Liver (tissue), 9 donors: ENCODE results near the gene GIMAP8. TPM values are rescaled to one million over a fixed set of nuclear protein-coding genes. Genes with fewer than 3 reads are reported as not detected.
"Not testable (repeated sequence)": the region's sequence is repeated elsewhere in the genome, so short reads cannot be mapped to it uniquely, and the experiment has no call there.

Experiments
- DNase-seq: peaks from one replicate; pipeline ENCODE4 v3.0.0-alpha.2; 2017; ENCODE audit warnings: low spot score
- H3K27ac ChIP-seq, 2 donors: one replicate each; pipeline ENCODE4 v1.7.0; 2013; ENCODE audit warnings: inconsistent platforms in 2 of 2, low read length in 2 of 2, control low read depth in 1 of 2, low read depth in 1 of 2, mild to moderate bottlenecking in 1 of 2
- H3K27me3 ChIP-seq, 4 donors: one replicate each; pipeline versions ENCODE4 v1.6.1 to v1.7.0; 2013; ENCODE audit warnings: low read length in 3 of 4, inconsistent platforms in 1 of 4, mild to moderate bottlenecking in 1 of 4, moderate library complexity in 1 of 4; ENCODE audit not compliant: control insufficient read depth in 4 of 4, insufficient read depth in 4 of 4
- H3K36me3 ChIP-seq, 4 donors: one replicate each; pipeline versions ENCODE4 v1.6.1 to v1.7.0; 2013; ENCODE audit warnings: low read length in 3 of 4, mild to moderate bottlenecking in 3 of 4, low read depth in 1 of 4, moderate library complexity in 1 of 4; ENCODE audit not compliant: control insufficient read depth in 4 of 4, insufficient read depth in 3 of 4
- H3K4me1 ChIP-seq, 4 donors: one replicate each; pipeline versions ENCODE4 v1.6.1 to v1.7.0; 2013; ENCODE audit warnings: low read length in 3 of 4, mild to moderate bottlenecking in 3 of 4, moderate library complexity in 1 of 4; ENCODE audit not compliant: control insufficient read depth in 4 of 4, insufficient read depth in 4 of 4
- H3K4me3 ChIP-seq, 3 donors: one replicate each; pipeline versions ENCODE4 v1.6.1 to v1.7.0; 2013; ENCODE audit warnings: low read length in 3 of 3, control low read depth in 1 of 3, low read depth in 1 of 3, mild to moderate bottlenecking in 1 of 3
- H3K9ac ChIP-seq, 2 donors: one replicate each; pipeline ENCODE4 v1.7.0; 2013; ENCODE audit warnings: low read length in 2 of 2, mild to moderate bottlenecking in 2 of 2, moderate library complexity in 2 of 2, control low read depth in 1 of 2, low read depth in 1 of 2
- H3K9me3 ChIP-seq, 4 donors: one replicate each; pipeline versions ENCODE4 v1.6.1 to v1.7.0; 2013; ENCODE audit warnings: low read length in 3 of 4; ENCODE audit not compliant: control insufficient read depth in 4 of 4
- ATF3 ChIP-seq: IDR thresholded peaks from 2 replicates; pipeline ENCODE4 v1.6.1; 2016; ENCODE audit warnings: antibody characterized with exemption
- EGR1 ChIP-seq, 2 donors: IDR thresholded peaks; 2 replicates each; pipeline ENCODE4 v1.6.1; 2016 to 2018; ENCODE audit warnings: antibody characterized with exemption in 2 of 2, low read depth in 2 of 2
- FOXA2 ChIP-seq: IDR thresholded peaks from 2 replicates; pipeline ENCODE4 v1.6.1; 2016; ENCODE audit warnings: antibody characterized with exemption
- GABPA ChIP-seq, 2 donors: IDR thresholded peaks in 1 of 2; conservative IDR thresholded peaks in 1 of 2; 2 replicates each; pipeline ENCODE4 v1.6.1; 2016; ENCODE audit warnings: antibody characterized with exemption in 2 of 2, mild to moderate bottlenecking in 1 of 2, moderate library complexity in 1 of 2
- HNF4A ChIP-seq, 2 donors: conservative IDR thresholded peaks; 2 replicates each; pipeline ENCODE4 v1.6.1; 2016; ENCODE audit warnings: antibody characterized with exemption in 2 of 2, mild to moderate bottlenecking in 2 of 2
- MAX ChIP-seq: IDR thresholded peaks from 2 replicates; pipeline ENCODE4 v1.6.1; 2016; ENCODE audit warnings: antibody characterized with exemption
- NR2F2 ChIP-seq: IDR thresholded peaks from 2 replicates; pipeline ENCODE4 v1.6.1; 2016; ENCODE audit warnings: antibody characterized with exemption
- RAD21 ChIP-seq, 2 donors: IDR thresholded peaks; 2 replicates each; pipeline ENCODE4 v1.6.1; 2016; ENCODE audit warnings: antibody characterized with exemption in 2 of 2, mild to moderate bottlenecking in 2 of 2
- REST ChIP-seq: IDR thresholded peaks from 2 replicates; pipeline ENCODE4 v1.6.1; 2016; ENCODE audit warnings: antibody characterized with exemption, mild to moderate bottlenecking
- RXRA ChIP-seq, 2 donors: IDR thresholded peaks; 2 replicates each; pipeline ENCODE4 v1.6.1; 2017 to 2018; ENCODE audit warnings: antibody characterized with exemption in 2 of 2, mild to moderate bottlenecking in 1 of 2
- SP1 ChIP-seq: IDR thresholded peaks from 2 replicates; pipeline ENCODE4 v1.6.1; 2018; ENCODE audit warnings: antibody characterized with exemption, mild to moderate bottlenecking
- TAF1 ChIP-seq: conservative IDR thresholded peaks from 2 replicates; pipeline ENCODE4 v1.6.1; 2016; ENCODE audit warnings: antibody characterized with exemption, mild to moderate bottlenecking
- YY1 ChIP-seq: IDR thresholded peaks from 2 replicates; pipeline ENCODE4 v1.6.1; 2016; ENCODE audit warnings: antibody characterized with exemption, mild to moderate bottlenecking
- ZBTB33 ChIP-seq: IDR thresholded peaks from 2 replicates; pipeline ENCODE4 v1.6.1; 2016; ENCODE audit warnings: antibody characterized with exemption
- WGBS: extraction: QIAGEN DNeasy Blood & Tissue Kit; methylation state at CpG from one replicate; pipeline ENCODE4 v1.1.7; 2013; 5-methylcytosine and 5-hydroxymethylcytosine counted together
- polyA plus RNA-seq, 2 donors: library from polyadenylated mRNA; stranded (reverse) in 1 of 2; unstranded in 1 of 2; fragments of 200-250 nt in 1 of 2; fragments of >200 nt in 1 of 2; fragmentation: Nextera tagmentation in 1 of 2; extraction: Ambion mirVana in 1 of 2; gene quantifications; one replicate each; pipeline versions ENCODE4 v1.2.1 to v1.2.3, GENCODE V29; 2013 to 2015
- total RNA-seq, 2 donors: library from RNA; depleted of rRNA; stranded (reverse); fragments of >200 nt; gene quantifications; one replicate each; pipeline ENCODE4 v1.2.3, GENCODE V29; 2014
- TF ChIP-seq, protein P1 (sequence below): fragments of 150-350 bp; IDR thresholded peaks from 2 replicates; pipeline ENCODE4 v1.5.1; 2017; ENCODE audit warnings: improper control_type of control experiment, low read depth, low read length; ENCODE audit not compliant: missing input control
- donor health status: healthy.
- donor health status: healthy.
- donor health status: healthy.
- donor health status: healthy.
- donor health status: healthy.

The GIMAP8 gene
- total and polyA plus RNA-seq, 4 donors, result 1.6 to 9.4 (median 7.6) TPM

DNA sequence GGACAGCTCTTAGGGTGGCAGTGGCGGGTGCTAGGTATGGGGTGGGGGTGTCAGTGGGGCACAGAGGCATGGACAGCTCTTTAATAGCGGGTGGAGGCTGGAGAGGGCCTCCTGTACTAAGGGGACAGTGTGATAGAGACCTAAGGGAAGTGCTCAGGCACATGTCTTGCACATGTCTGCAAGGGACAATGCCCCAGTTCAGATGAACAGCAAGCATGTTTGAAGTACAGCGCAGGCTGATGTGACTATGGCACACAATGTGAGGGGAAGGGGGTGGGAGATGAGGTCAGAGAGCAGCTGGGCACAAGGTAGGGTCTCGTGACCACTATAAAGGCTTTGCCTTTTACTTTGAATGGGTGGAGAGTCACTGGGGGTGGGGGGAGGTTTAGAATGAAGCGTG, 3.5 kb downstream of the GIMAP8 start:
- no peak overlapping the region for H3K27ac ChIP-seq
- 96% methylated on average over 5 of the region's 5 CpGs for WGBS

DNA sequence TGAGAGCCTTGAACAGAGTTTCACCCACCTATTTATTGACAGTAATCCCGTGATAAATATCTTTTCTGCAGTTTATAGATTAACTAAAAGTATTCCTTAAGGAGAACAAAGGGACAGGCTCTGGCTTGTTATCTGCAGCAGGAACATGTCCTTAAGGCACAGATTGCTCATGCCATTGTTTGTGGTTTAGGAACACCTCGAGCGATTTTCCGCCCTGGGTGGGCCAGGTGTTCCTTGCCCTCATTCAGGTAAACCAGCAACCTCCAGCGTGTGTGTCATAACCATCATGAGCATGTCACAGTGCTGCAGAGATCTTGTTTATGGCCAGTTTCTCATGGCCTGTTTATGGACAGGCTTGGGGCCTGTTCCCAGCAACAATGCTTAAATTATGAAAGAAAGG, 6.6 kb downstream of the GIMAP8 start:
- H3K27me3 ChIP-seq, DNase-seq, H3K36me3 ChIP-seq, H3K4me1 ChIP-seq, H3K27ac ChIP-seq, H3K4me3 ChIP-seq, H3K9ac ChIP-seq: not testable (repeated sequence)
- WGBS, result 94% methylated on average over 5 of the region's 5 CpGs
- H3K9me3 ChIP-seq, result peaks cover under 1 to 17% (median 3%) of the 10 kb centered on the region in 4 donors

More for the DNA sequence above, 3.5 kb downstream of the GIMAP8 start:
- DNase-seq, result no peak
- H3K4me1 ChIP-seq, result peaks cover 0 to 7% (median 5%) of the 10 kb centered on the region in 4 donors
- H3K36me3 ChIP-seq, result no peaks in the 10 kb centered on the region
- H3K4me3 ChIP-seq, result no peak overlapping the region
- no peak for TF ChIP-seq NR2F2
- no peak for TF ChIP-seq EGR1 (IDR thresholded peaks at IDR 0.05; ENCODE audit: low read depth in 2 of 2)
- TF ChIP-seq, protein P1, sequence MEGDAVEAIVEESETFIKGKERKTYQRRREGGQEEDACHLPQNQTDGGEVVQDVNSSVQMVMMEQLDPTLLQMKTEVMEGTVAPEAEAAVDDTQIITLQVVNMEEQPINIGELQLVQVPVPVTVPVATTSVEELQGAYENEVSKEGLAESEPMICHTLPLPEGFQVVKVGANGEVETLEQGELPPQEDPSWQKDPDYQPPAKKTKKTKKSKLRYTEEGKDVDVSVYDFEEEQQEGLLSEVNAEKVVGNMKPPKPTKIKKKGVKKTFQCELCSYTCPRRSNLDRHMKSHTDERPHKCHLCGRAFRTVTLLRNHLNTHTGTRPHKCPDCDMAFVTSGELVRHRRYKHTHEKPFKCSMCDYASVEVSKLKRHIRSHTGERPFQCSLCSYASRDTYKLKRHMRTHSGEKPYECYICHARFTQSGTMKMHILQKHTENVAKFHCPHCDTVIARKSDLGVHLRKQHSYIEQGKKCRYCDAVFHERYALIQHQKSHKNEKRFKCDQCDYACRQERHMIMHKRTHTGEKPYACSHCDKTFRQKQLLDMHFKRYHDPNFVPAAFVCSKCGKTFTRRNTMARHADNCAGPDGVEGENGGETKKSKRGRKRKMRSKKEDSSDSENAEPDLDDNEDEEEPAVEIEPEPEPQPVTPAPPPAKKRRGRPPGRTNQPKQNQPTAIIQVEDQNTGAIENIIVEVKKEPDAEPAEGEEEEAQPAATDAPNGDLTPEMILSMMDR, result no peak
- TF ChIP-seq YY1, result no peak
- no peak for TF ChIP-seq TAF1
- TF ChIP-seq MAX, result no peak
- TF ChIP-seq SP1, result no peak
- TF ChIP-seq RXRA (IDR thresholded peaks at IDR 0.05), result no peak
- TF ChIP-seq ZBTB33, result no peak
- TF ChIP-seq HNF4A (conservative IDR thresholded peaks at IDR 0.05), result no peak
- TF ChIP-seq ATF3, result no peak
- no peak for TF ChIP-seq RAD21 (IDR thresholded peaks at IDR 0.05)
- no peak for TF ChIP-seq FOXA2
- TF ChIP-seq REST, result no peak
- TF ChIP-seq GABPA (IDR thresholded peaks at IDR 0.05 in 1 of 2, conservative IDR thresholded peaks at IDR 0.05 in 1 of 2), result no peak
- H3K27me3 ChIP-seq, result no peaks in the 10 kb centered on the region
- H3K9ac ChIP-seq, result no peak overlapping the region
- H3K9me3 ChIP-seq, result peaks cover 0 to 2% (median 0%) of the 10 kb centered on the region in 4 donors
